ENCODE data around the gene BOC. TPM values are rescaled to one million over a fixed set of nuclear protein-coding genes. Genes with fewer than 3 reads are reported as not detected.

Gene BOC
- total RNA-seq, 4 donors from 2014 or later, result 3.7 to 7.4 (median 4.6) TPM

DNA sequence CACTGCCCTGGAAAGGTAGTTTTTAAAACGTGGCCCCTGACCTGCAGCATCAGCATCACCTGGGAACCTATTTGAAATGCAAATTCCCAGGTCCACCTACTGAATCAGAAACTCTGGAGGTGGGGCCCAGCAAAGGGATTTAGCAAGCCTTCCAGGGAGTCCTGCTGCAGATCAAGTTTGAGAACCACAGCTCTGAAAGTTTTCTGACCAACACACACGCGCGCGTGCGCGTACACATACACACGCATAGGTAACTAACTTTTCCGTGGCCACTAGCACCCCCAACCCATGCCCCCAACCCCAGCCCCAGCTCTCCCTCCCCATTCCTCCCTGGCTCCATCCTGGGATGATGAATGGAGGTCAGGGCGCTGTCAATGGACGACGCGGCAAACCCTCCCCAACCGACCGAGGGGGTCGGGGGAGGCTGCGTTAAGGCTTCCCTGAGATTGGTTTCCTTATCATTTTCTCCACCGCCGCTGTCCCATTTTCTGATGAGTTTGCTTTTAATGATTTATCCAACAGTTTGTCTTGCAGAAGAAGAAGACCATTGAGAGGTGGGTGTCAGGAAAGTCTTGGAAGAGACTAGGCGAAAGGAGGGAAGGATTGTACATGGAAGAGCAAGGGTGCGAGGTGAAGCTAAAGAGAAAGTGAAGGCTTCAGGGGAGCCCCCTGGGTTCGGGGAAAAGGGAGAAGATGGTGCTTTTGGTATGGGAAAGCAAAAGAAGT is 590 bp upstream of the BOC start:
- H3K36me3 ChIP-seq, result no peaks in the 10 kb centered on the region
- peak overlapping the region; percentile 53 to 77 (median 73) for H3K27ac ChIP-seq
- DNase-seq, result no peak
- H3K4me3 ChIP-seq, result peak overlapping the region; percentile 58 to 73 (median 68)
- no peaks in the 10 kb centered on the region for H3K9me3 ChIP-seq
- TF ChIP-seq CTCF (IDR thresholded peaks at IDR 0.05 in 4 of 5, conservative IDR thresholded peaks at IDR 0.05 in 1 of 5) (no peak), POLR2A (IDR thresholded peaks at IDR 0.05) (no peak)
- peaks cover 0 to 12% of the 10 kb centered on the region in 2 donors for H3K4me1 ChIP-seq
- intact Hi-C loops (cut with DNase I; ENCODE audit: low total_unique reads), result no loop called here
- in situ Hi-C loops (cut with MboI; ENCODE audit: low sequenced_read_pairs in 4 of 4), result no loop called here
- ATAC-seq, result peak in 1 of 2 donors; percentile 14
- peaks cover 0 to 21% (median 15%) of the 10 kb centered on the region in 3 donors for H3K27me3 ChIP-seq

- peak overlapping the region; percentile 53 to 77 (median 66) for H3K27ac ChIP-seq
- no peaks in the 10 kb centered on the region for H3K9me3 ChIP-seq
- TF ChIP-seq CTCF (IDR thresholded peaks at IDR 0.05 in 4 of 5, conservative IDR thresholded peaks at IDR 0.05 in 1 of 5), result no peak
- no peak for TF ChIP-seq POLR2A (IDR thresholded peaks at IDR 0.05)
- no peaks in the 10 kb centered on the region for H3K36me3 ChIP-seq
- DNase-seq, result no peak
- peak in 1 of 2 donors; percentile 29 for ATAC-seq
- intact Hi-C loops (cut with DNase I; ENCODE audit: low total_unique reads) (no loop called here), in situ Hi-C loops (cut with MboI; ENCODE audit: low sequenced_read_pairs in 4 of 4) (no loop called here)
- H3K4me3 ChIP-seq, result peak overlapping the region; percentile 58 to 73 (median 68)
- H3K27me3 ChIP-seq, result peaks cover 0 to 21% (median 15%) of the 10 kb centered on the region in 3 donors
- peaks cover 0 to 12% of the 10 kb centered on the region in 2 donors for H3K4me1 ChIP-seq
Observed at GRCh38 chr3:113212150-113212843, 940 bp downstream of the BOC start.

- DNase-seq (no peak), ATAC-seq (no peak)
- Histone ChIP-seq H3K4me1 (peaks cover 0 to 12% of the 10 kb centered on the region in 2 donors), H3K36me3 (no peaks in the 10 kb centered on the region), H3K4me3 (peak overlapping the region; percentile 58 to 73 (median 68)), H3K9me3 (no peaks in the 10 kb centered on the region), H3K27me3 (peaks cover 0 to 21% (median 15%) of the 10 kb centered on the region in 3 donors), H3K27ac (peak overlapping the region; percentile 53 to 77 (median 66))
- intact Hi-C loops (cut with DNase I; ENCODE audit: low total_unique reads), result no loop called here
- TF ChIP-seq CTCF (IDR thresholded peaks at IDR 0.05 in 4 of 5, conservative IDR thresholded peaks at IDR 0.05 in 1 of 5) (no peak), POLR2A (IDR thresholded peaks at IDR 0.05) (no peak)
- in situ Hi-C loops (cut with MboI; ENCODE audit: low sequenced_read_pairs in 4 of 4), result no loop called here
Observed at GRCh38 chr3:113212844-113213375, 1.6 kb downstream of the BOC start.

DNA sequence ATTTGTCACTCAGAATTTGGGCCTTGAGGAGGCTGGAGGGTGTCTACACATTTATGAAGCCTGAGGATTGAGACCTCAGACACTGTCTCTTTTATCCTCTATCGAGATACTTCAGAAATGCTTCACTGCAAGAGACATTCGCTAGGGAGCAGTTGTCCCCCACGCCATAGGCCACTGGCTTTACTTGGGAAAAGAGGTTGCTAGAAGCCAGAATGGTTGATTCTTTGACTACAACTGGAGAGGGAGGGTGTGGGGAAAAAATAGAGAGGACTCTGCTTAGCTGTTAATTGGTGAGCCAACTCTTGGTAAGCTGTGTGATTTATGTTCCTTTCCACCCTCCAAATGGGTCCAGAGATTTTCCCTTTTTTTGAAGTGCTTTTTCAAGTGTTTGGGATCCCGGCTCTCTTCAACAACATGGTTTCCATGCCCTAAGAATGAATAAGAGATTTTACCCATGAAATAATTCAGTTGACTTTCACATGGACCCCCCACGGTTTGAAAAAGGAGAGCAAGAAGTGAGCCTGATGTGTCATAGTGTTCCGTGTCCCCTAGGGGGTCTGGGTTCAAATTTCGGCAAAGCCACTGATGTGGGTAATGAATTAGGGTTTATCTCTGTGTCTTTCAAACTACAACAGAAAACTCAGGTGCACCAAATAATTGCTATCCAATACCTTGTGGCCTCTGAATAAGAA is 2.7 kb downstream of the BOC start:
- Histone ChIP-seq H3K4me3 (peak overlapping the region in 1 of 4 donors; percentile 58), H3K4me1 (peaks cover 0 to 12% of the 10 kb centered on the region in 2 donors)

More for the DNA sequence above, 2.7 kb downstream of the BOC start:
- in situ Hi-C loops (cut with MboI; ENCODE audit: low sequenced_read_pairs in 4 of 4), result no loop called here
- intact Hi-C loops (cut with DNase I; ENCODE audit: low total_unique reads), result no loop called here
- H3K27ac ChIP-seq, result no peak overlapping the region
- TF ChIP-seq CTCF (IDR thresholded peaks at IDR 0.05 in 4 of 5, conservative IDR thresholded peaks at IDR 0.05 in 1 of 5) (no peak), POLR2A (IDR thresholded peaks at IDR 0.05) (no peak)
- no peaks in the 10 kb centered on the region for H3K9me3 ChIP-seq
- no peaks in the 10 kb centered on the region for H3K36me3 ChIP-seq
- ATAC-seq, result no peak
- no peak for DNase-seq
- H3K27me3 ChIP-seq, result peaks cover 0 to 21% (median 15%) of the 10 kb centered on the region in 3 donors
